DOHH2 (cell line): ENCODE results near the gene AR.

Experiments used
- H3F3A ChIP-seq: fragments of 200-600 bp; sonication (generic), shearing (Covaris generic); 2 replicates; pipeline ENCODE4 v1.6.0; 2016; ENCODE audit warnings: antibody characterized with exemption, mild to moderate bottlenecking; ENCODE audit not compliant: control insufficient read depth, insufficient read depth
- H3K27ac ChIP-seq: fragments of 200-600 bp; sonication (generic); 2 replicates; pipeline ENCODE4 v1.5.1; 2014; ENCODE audit warnings: low read depth, mild to moderate bottlenecking, low read length, moderate library complexity
- H3K27me3 ChIP-seq: fragments of 200-600 bp; sonication (generic); 2 replicates; pipeline ENCODE4 v1.6.1; 2014; ENCODE audit warnings: mild to moderate bottlenecking, low read length, mixed read lengths; ENCODE audit not compliant: control insufficient read depth
- H3K36me3 ChIP-seq: fragments of 200-600 bp; sonication (generic); 2 replicates; pipeline ENCODE4 v1.6.1; 2014; ENCODE audit warnings: mild to moderate bottlenecking, low read length, moderate library complexity, mixed read lengths; ENCODE audit not compliant: control insufficient read depth
- H3K4me1 ChIP-seq: fragments of 200-600 bp; sonication (generic); 2 replicates; pipeline ENCODE4 v1.6.1; 2014; ENCODE audit warnings: mild to moderate bottlenecking, low read length, mixed read lengths; ENCODE audit not compliant: control insufficient read depth
- H3K4me2 ChIP-seq: fragments of 200-600 bp; sonication (generic); 2 replicates; pipeline ENCODE4 v1.6.0; 2014; ENCODE audit warnings: mild to moderate bottlenecking, low read length, moderate library complexity
- H3K4me3 ChIP-seq: fragments of 200-600 bp; sonication (generic); 2 replicates; pipeline ENCODE4 v1.5.1; 2014; ENCODE audit warnings: mild to moderate bottlenecking, low read length, mixed read lengths
- H3K79me2 ChIP-seq: fragments of 200-600 bp; sonication (generic); 2 replicates; pipeline ENCODE4 v1.6.1; 2014; ENCODE audit warnings: mild to moderate bottlenecking, low read length, mixed read lengths; ENCODE audit not compliant: control insufficient read depth
- H3K9me2 ChIP-seq: fragments of 200-600 bp; sonication (generic); replicated peaks from 2 replicates; pipeline ENCODE4 v1.6.1; 2014; ENCODE audit warnings: mild to moderate bottlenecking, low read length, mixed read lengths; ENCODE audit not compliant: control insufficient read depth
- H3K9me3 ChIP-seq: fragments of 200-600 bp; sonication (generic); 2 replicates; pipeline ENCODE4 v1.6.1; 2014; ENCODE audit warnings: antibody characterized with exemption, low read length, mixed read lengths; ENCODE audit not compliant: control insufficient read depth, insufficient read depth
- H4K20me1 ChIP-seq: fragments of 200-600 bp; sonication (generic); 2 replicates; pipeline ENCODE4 v1.6.0; 2014; ENCODE audit warnings: low read depth, mild to moderate bottlenecking, antibody characterized with exemption, low read length, moderate library complexity; ENCODE audit not compliant: control insufficient read depth, insufficient read depth
- EZH2phosphoT487 ChIP-seq: fragments of 200-600 bp; sonication (generic); IDR thresholded peaks from 2 replicates; pipeline ENCODE4 v1.6.1; 2017; ENCODE audit warnings: borderline replicate concordance, mild to moderate bottlenecking, antibody characterized with exemption, low read length, moderate library complexity, mixed read lengths
- TF ChIP-seq, protein P1 (sequence below): fragments of 200-600 bp; sonication (generic); IDR thresholded peaks from one replicate; pipeline ENCODE4 v1.5.1; 2014; ENCODE audit warnings: antibody characterized with exemption, mild to moderate bottlenecking, low read depth, low read length; ENCODE audit not compliant: poor library complexity, severe bottlenecking

Gene AR

DNA sequence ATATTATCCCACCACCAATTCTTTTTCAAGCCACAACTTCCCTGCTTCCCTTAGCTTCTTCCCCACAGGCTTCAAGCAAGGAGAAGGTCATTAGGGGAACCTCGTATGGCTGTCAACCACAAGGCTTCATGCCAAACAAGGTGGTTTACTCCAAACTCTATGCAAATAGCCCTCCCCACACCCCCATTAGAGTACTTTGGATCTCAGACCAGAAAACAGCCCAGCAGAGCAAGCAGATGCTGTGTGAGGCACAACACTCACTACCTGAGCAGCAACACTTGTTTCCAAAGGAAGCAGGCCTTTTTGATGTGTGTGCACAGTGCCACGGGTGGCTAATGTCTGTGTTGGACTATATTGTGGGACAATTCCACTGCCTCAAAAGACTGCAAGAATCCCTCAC lies 189.0 kb downstream of the AR start:
- Histone ChIP-seq H3K27me3 (no peaks in the 10 kb centered on the region), H3K4me1 (no peaks in the 10 kb centered on the region), H3K9me3 (no peaks in the 10 kb centered on the region), H3K4me2 (no peak overlapping the region), H3K36me3 (no peaks in the 10 kb centered on the region), H3K27ac (no peak overlapping the region), H4K20me1 (no peaks in the 10 kb centered on the region), H3K9me2 (no peaks in the 10 kb centered on the region), H3F3A (no peaks in the 10 kb centered on the region), H3K79me2 (no peaks in the 10 kb centered on the region), H3K4me3 (no peak overlapping the region)
- TF ChIP-seq, protein P1, sequence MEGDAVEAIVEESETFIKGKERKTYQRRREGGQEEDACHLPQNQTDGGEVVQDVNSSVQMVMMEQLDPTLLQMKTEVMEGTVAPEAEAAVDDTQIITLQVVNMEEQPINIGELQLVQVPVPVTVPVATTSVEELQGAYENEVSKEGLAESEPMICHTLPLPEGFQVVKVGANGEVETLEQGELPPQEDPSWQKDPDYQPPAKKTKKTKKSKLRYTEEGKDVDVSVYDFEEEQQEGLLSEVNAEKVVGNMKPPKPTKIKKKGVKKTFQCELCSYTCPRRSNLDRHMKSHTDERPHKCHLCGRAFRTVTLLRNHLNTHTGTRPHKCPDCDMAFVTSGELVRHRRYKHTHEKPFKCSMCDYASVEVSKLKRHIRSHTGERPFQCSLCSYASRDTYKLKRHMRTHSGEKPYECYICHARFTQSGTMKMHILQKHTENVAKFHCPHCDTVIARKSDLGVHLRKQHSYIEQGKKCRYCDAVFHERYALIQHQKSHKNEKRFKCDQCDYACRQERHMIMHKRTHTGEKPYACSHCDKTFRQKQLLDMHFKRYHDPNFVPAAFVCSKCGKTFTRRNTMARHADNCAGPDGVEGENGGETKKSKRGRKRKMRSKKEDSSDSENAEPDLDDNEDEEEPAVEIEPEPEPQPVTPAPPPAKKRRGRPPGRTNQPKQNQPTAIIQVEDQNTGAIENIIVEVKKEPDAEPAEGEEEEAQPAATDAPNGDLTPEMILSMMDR = no peak
- no peak for TF ChIP-seq EZH2phosphoT487

DNA sequence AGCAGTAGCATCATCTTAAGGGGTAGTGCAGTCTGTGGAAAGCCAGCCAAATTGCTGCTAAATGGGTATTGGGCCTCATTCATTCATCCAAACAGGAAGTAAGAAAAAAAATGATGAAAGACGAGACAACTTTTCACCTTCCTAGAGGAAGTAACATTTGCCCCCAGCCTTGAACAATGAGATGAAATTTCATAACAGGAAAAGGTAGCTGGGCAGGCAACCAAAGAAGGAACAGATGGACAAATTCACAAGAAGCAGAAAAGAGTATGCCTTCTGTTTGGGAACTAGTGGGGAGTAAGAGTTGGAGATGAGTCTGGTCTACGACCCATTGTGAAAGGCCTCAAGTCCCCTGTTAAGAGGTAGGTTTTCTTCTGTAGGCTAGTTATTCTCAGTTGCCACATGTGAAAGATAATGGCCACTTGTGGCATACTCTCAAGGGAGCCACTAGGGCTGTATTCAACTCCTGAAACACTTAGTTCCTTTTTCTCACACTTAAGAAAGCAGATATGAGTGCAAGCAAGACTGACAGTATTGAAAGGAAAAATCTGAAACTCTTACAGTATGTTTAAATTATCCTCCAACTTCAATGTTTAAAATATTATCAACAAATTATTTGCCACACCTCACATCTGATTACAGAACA lies 190.4 kb downstream of the AR start:
- no peaks in the 10 kb centered on the region for H3K4me1 ChIP-seq
- no peak overlapping the region for H3K4me3 ChIP-seq
- no peaks in the 10 kb centered on the region for H3K36me3 ChIP-seq
- H3K79me2 ChIP-seq = no peaks in the 10 kb centered on the region
- no peak overlapping the region for H3K27ac ChIP-seq
- no peaks in the 10 kb centered on the region for H3K9me2 ChIP-seq
- H4K20me1 ChIP-seq = no peaks in the 10 kb centered on the region
- H3F3A ChIP-seq = no peaks in the 10 kb centered on the region
- H3K27me3 ChIP-seq = no peaks in the 10 kb centered on the region
- TF ChIP-seq EZH2phosphoT487 = no peak
- TF ChIP-seq, protein P1 = no peak
- H3K4me2 ChIP-seq = no peak overlapping the region
- H3K9me3 ChIP-seq = no peaks in the 10 kb centered on the region

DNA sequence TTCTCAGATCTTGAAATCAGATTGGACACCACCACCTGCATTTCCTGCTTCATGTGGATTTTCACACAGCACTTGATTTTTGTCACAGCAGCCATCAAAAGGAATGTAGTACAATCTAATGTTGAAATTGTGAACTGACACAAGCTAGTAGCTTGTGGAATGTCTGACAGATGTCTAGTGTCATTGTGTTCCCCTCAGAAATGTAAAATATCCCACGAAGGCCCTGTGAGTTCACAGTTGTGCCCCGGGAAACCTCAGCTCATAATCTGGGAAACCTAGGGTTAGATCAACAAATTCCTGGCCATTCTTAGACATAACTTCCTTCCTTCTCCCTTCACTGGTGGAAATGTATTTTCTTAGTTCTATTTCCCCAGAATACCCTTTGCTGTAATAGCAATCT lies 205.7 kb downstream of the AR start:
- H3K27me3 ChIP-seq = no peaks in the 10 kb centered on the region
- H3K27ac ChIP-seq = no peak overlapping the region
- no peaks in the 10 kb centered on the region for H3K36me3 ChIP-seq
- H3K79me2 ChIP-seq = no peaks in the 10 kb centered on the region
- H3K4me1 ChIP-seq = no peaks in the 10 kb centered on the region
- H3K4me2 ChIP-seq = no peak overlapping the region
- no peaks in the 10 kb centered on the region for H3K9me2 ChIP-seq
- H3K4me3 ChIP-seq = no peak overlapping the region
- no peak for TF ChIP-seq EZH2phosphoT487
- TF ChIP-seq, protein P1 = no peak
- no peaks in the 10 kb centered on the region for H3K9me3 ChIP-seq
- H4K20me1 ChIP-seq = no peaks in the 10 kb centered on the region
- no peaks in the 10 kb centered on the region for H3F3A ChIP-seq
